ENCODE data around the gene MID1IP1. TPM values are rescaled to one million over a fixed set of nuclear protein-coding genes. Genes with fewer than 3 reads are reported as not detected.

MID1IP1 gene
- total and polyA plus RNA-seq, 2 of the 13 experiments (the other 11 are each of a cell fraction or from before 2014, with no cell fraction given) = 35.7 to 36.1 TPM

DNA sequence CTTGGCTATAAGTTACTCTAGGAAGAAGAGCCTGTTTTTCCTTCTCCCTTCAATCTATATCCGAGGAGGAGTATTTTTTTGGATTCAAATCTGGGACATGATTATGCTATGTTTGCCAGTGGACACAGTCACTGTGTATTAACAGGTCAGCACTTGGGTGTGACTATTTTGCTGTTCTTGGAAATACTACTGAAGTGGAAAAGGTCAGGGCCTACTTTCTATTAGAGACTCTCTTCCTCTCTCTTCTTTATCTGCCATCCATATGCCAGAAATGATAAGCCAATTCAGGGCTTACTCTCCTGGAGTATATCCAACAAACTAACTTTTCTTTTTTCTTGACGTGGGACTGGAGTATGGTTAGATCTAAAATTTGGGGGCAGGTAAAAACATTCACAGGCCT lies 40.5 kb downstream of the MID1IP1 start:
- Histone ChIP-seq H3K4me1 (ENCODE audit: insufficient read depth, low read length) (peaks cover 19% of the 10 kb centered on the region), H3K4me2 (ENCODE audit: low read depth, low read length) (no peak overlapping the region), H3K27me3 (ENCODE audit: control insufficient read depth in 1 of 2, insufficient read depth in 2 of 2, low read length in 2 of 2) (no peaks in the 10 kb centered on the region), H3K36me3 (replicated peaks in 1 of 2; ENCODE audit: control insufficient read depth in 1 of 2, insufficient read depth in 2 of 2, low read length in 2 of 2) (no peaks in the 10 kb centered on the region), H2AFZ (ENCODE audit: low read length) (no peak overlapping the region), H3K9ac (ENCODE audit: insufficient read depth, low read depth, low read length) (no peak overlapping the region), H3K27ac (ENCODE audit: extremely low read length, insufficient read depth, low read length) (no peak overlapping the region), H3K9me3 (ENCODE audit: low read length) (no peaks in the 10 kb centered on the region), H4K20me1 (ENCODE audit: insufficient read depth, low read length) (no peaks in the 10 kb centered on the region), H3K79me2 (ENCODE audit: insufficient read depth, low read length) (no peaks in the 10 kb centered on the region), H3K4me3 (replicated peaks in 1 of 3; ENCODE audit: insufficient read depth in 1 of 3, low read depth in 2 of 3, low read length in 3 of 3) (no peak overlapping the region)
- no peak for TF ChIP-seq FOXC1 (CRISPR knock-in tag; IDR thresholded peaks at IDR 0.05; ENCODE audit: borderline replicate concordance)
- FAIRE-seq = no peak
- in situ Hi-C loops (cut with HindIII; ENCODE audit: extremely low pct_ligation_motif_present, low pct_unique_long_range_greater_than_20kb) = no loop called here
- WGBS (ENCODE audit: low lambda C conversion rate) = 26% methylated on average over 2 of the region's 2 CpGs
- no TSS peak for BruUV-seq (replicated peaks)
- intact Hi-C loops (cut with micrococcal nuclease; ENCODE audit: unreplicated experiment) = no loop called here
- no peak for DNase-seq (ENCODE audit: low spot score)
- ChIA-PET POLR2A (no interaction called here), CTCF (ENCODE audit: low intra/inter-chr PET ratio, low total read pairs) (no interaction called here)
- no peak for ATAC-seq

- BruUV-seq (replicated peaks) = no TSS peak
- no peak overlapping the region for H3K4me2 ChIP-seq (ENCODE audit: low read depth, low read length)
- H3K27me3 ChIP-seq (ENCODE audit: control insufficient read depth in 1 of 2, insufficient read depth in 2 of 2, low read length in 2 of 2) = no peaks in the 10 kb centered on the region
- H3K4me3 ChIP-seq (replicated peaks in 1 of 3; ENCODE audit: insufficient read depth in 1 of 3, low read depth in 2 of 3, low read length in 3 of 3) = no peak overlapping the region
- no peaks in the 10 kb centered on the region for H3K9me3 ChIP-seq (ENCODE audit: low read length)
- no peaks in the 10 kb centered on the region for H3K36me3 ChIP-seq (replicated peaks in 1 of 2; ENCODE audit: control insufficient read depth in 1 of 2, insufficient read depth in 2 of 2, low read length in 2 of 2)
- ChIA-PET CTCF (ENCODE audit: low intra/inter-chr PET ratio, low total read pairs) (no interaction called here), POLR2A (no interaction called here)
- ATAC-seq (no peak), FAIRE-seq (no peak), DNase-seq (ENCODE audit: low spot score) (no peak)
- intact Hi-C loops (cut with micrococcal nuclease; ENCODE audit: unreplicated experiment) = loop anchor here (5.0 kb wide), 1 partner anchor 1667 kb away; no protein-coding TSS in a partner anchor
- no peak overlapping the region for H3K9ac ChIP-seq (ENCODE audit: insufficient read depth, low read depth, low read length)
- in situ Hi-C loops (cut with HindIII; ENCODE audit: extremely low pct_ligation_motif_present, low pct_unique_long_range_greater_than_20kb) = no loop called here
- no peak for TF ChIP-seq ZBTB20 (CRISPR knock-in tag; IDR thresholded peaks at IDR 0.05; ENCODE audit: borderline replicate concordance, low read depth)
- no peak for TF ChIP-seq RXRA (CRISPR knock-in tag; IDR thresholded peaks at IDR 0.05)
- TF ChIP-seq ZBTB49 (CRISPR knock-in tag; IDR thresholded peaks at IDR 0.05; ENCODE audit: borderline replicate concordance) = no peak
- no peak for TF ChIP-seq FOXC1 (CRISPR knock-in tag; IDR thresholded peaks at IDR 0.05; ENCODE audit: borderline replicate concordance)
- TF ChIP-seq, protein P1, sequence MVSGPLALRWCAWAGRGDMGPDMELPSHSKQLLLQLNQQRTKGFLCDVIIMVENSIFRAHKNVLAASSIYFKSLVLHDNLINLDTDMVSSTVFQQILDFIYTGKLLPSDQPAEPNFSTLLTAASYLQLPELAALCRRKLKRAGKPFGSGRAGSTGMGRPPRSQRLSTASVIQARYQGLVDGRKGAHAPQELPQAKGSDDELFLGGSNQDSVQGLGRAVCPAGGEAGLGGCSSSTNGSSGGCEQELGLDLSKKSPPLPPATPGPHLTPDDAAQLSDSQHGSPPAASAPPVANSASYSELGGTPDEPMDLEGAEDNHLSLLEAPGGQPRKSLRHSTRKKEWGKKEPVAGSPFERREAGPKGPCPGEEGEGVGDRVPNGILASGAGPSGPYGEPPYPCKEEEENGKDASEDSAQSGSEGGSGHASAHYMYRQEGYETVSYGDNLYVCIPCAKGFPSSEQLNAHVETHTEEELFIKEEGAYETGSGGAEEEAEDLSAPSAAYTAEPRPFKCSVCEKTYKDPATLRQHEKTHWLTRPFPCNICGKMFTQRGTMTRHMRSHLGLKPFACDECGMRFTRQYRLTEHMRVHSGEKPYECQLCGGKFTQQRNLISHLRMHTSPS (CRISPR knock-in tag; IDR thresholded peaks at IDR 0.05; ENCODE audit: low read depth) = no peak
- TF ChIP-seq ZFYVE20 (CRISPR knock-in tag; IDR thresholded peaks at IDR 0.05; ENCODE audit: borderline replicate concordance, low read depth) = no peak
- TF ChIP-seq SETDB1 (CRISPR knock-in tag; IDR thresholded peaks at IDR 0.05; ENCODE audit: borderline replicate concordance) = no peak
- no peak for TF ChIP-seq ZNF562 (CRISPR knock-in tag; IDR thresholded peaks at IDR 0.05; ENCODE audit: borderline replicate concordance)
- no peak for TF ChIP-seq FOXK1 (CRISPR knock-in tag; IDR thresholded peaks at IDR 0.05; ENCODE audit: borderline replicate concordance, low read depth)
- H2AFZ ChIP-seq (ENCODE audit: low read length) = no peak overlapping the region
- 55% methylated on average over 4 of the region's 4 CpGs for WGBS (ENCODE audit: low lambda C conversion rate)
- H3K4me1 ChIP-seq (ENCODE audit: insufficient read depth, low read length) = peaks cover 18% of the 10 kb centered on the region
- no peak overlapping the region for H3K27ac ChIP-seq (ENCODE audit: extremely low read length, insufficient read depth, low read length)
- H4K20me1 ChIP-seq (ENCODE audit: insufficient read depth, low read length) = no peaks in the 10 kb centered on the region
- no peaks in the 10 kb centered on the region for H3K79me2 ChIP-seq (ENCODE audit: insufficient read depth, low read length)
Observed at GRCh38 chrX:38845426-38845825, 44.2 kb downstream of the MID1IP1 start.
